Vagina (tissue), 2 donors: ENCODE results near the gene SLC34A1.

ENCODE experiments used
- POLR2AphosphoS5 ChIP-seq, 2 donors: sonication (generic); formaldehyde crosslinking; IDR thresholded peaks; one replicate each; pipeline ENCODE4 v1.9.0; 2017; ENCODE audit warnings: antibody characterized with exemption in 2 of 2, mild to moderate bottlenecking in 2 of 2, low read depth in 1 of 2; ENCODE audit not compliant: insufficient read depth in 1 of 2
- TF ChIP-seq, protein P1 (sequence below), 3 experiments: fragments of 450-650 bp in 2 of 3; fragments of 200-600 bp in 1 of 3; sonication (generic) in 1 of 3; IDR thresholded peaks; one replicate each; pipeline ENCODE4 v1.5.1; 2017 to 2019; ENCODE audit warnings: antibody characterized with exemption in 3 of 3, mild to moderate bottlenecking in 2 of 3, moderate library complexity in 2 of 3

DNA sequence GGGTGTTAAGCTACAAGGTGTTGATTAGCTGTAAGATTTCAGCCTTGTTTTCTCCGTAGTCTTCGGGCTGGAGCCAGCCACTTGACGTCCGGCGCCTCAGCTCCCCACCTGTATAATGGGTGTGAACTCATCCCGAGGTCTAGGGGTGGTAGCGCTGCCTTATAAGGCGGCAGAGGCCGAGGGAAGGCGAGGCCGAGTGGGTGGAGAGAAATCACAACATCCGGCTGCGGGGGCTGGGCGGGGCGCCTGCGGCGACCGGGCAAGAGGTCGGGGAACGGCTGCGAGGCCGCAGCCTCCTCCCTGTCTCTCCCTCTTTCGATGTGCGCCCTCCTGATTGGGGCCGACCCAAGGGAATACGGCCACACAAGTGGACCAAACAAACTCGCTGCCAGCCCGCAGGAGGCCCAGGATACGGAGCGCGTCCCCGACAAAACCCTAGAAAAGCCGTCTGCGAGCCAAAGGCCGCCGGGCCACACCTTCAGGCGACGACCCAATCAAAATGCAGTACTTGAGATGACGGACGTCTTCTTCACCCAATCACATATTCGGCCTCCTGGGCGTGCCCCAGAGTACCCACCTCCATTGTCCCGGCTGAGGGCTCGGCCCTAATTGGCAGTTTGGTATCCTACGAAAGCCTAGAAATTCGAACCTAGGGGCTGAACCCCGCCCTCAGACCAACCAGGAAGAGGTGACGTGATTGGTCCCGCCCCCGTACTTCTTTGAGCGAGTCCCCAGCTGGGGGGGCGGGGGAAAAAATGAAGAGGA, 41.7 kb downstream of the SLC34A1 start:
- TF ChIP-seq, protein P1, sequence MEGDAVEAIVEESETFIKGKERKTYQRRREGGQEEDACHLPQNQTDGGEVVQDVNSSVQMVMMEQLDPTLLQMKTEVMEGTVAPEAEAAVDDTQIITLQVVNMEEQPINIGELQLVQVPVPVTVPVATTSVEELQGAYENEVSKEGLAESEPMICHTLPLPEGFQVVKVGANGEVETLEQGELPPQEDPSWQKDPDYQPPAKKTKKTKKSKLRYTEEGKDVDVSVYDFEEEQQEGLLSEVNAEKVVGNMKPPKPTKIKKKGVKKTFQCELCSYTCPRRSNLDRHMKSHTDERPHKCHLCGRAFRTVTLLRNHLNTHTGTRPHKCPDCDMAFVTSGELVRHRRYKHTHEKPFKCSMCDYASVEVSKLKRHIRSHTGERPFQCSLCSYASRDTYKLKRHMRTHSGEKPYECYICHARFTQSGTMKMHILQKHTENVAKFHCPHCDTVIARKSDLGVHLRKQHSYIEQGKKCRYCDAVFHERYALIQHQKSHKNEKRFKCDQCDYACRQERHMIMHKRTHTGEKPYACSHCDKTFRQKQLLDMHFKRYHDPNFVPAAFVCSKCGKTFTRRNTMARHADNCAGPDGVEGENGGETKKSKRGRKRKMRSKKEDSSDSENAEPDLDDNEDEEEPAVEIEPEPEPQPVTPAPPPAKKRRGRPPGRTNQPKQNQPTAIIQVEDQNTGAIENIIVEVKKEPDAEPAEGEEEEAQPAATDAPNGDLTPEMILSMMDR (IDR thresholded peaks at IDR 0.05), result no peak
- peak; percentile 93 to 97 for TF ChIP-seq POLR2AphosphoS5 (IDR thresholded peaks at IDR 0.05; ENCODE audit: insufficient read depth in 1 of 2, low read depth in 1 of 2)
